HG03469 (cell line): ENCODE measurements around the gene NID2.

Experiments
- ATAC-seq: cut with Tn5 transposase; IDR thresholded peaks from one replicate; pipeline ENCODE4 v1.9.1; 2021; ENCODE audit warnings: mild to moderate bottlenecking, moderate library complexity, moderate number of reproducible peaks; ENCODE audit not compliant: unreplicated experiment

The NID2 gene

GRCh38 chr14:52007211-52007610 is 61.6 kb downstream of the NID2 start:
- ATAC-seq: no peak

- ATAC-seq: no peak
These were observed 62.5 kb downstream of the NID2 start for GRCh38 chr14:52006361-52006760.

DNA sequence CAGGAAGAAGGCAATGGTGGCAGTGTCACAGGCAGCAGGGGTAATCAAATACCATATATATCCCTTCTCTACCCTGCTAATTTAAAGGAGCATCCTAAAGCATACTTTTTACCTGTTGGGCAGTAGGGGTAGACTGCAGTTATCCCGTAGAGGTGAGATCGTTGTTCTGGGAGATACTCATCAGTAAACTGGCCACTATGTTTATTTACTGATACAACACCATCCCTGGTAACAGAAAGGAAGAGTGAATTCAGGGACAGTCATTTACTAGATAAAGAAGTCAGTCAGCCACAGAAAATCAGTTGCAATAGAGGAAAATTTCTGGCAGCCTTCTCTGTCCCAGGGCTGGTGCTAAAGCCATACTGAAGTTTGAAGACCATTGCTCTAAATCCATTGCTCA is 63.2 kb downstream of the NID2 start:
- no peak for ATAC-seq

DNA sequence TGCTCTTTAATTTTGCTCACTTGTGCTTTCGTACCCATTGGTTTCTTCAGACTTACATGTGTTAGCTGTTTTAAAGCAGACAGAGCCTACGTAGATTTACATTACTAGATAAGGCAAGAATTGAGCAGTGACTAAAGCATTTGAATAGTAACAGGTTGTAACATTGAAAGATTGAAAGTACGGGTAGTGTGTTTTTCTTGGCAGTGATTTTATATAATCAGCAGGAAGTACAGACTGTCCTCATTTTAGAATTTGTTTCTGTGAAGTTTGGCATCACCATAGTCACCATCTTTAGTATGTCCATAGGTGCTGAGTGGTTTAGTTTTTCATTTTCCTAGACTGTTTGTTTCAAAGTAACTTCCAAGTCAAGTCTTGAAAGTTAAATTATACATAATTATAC is 65.5 kb downstream of the NID2 start:
- ATAC-seq: no peak

DNA sequence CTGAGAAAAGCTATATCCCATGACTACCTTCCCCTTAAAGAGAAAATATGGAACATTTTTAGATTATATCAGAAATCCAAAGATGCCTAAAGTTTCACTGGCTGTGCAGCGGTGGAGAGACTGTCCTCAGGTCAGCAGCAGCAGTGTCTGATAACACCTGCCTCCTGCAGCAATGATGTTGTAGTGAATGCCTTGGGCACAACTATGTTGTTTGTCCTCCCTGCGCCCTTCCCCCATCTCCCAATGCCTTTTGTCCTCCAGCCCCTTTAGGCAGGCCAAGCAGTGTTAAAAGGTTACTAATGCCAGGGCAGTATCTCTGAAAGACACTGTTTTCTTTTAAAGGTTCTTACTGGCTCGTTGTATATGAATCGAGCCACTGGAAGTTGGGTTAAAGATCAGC is 66.3 kb downstream of the NID2 start:
- no peak for ATAC-seq

- ATAC-seq: no peak
These were observed 68.2 kb downstream of the NID2 start for GRCh38 chr14:52000696-52001095.

DNA sequence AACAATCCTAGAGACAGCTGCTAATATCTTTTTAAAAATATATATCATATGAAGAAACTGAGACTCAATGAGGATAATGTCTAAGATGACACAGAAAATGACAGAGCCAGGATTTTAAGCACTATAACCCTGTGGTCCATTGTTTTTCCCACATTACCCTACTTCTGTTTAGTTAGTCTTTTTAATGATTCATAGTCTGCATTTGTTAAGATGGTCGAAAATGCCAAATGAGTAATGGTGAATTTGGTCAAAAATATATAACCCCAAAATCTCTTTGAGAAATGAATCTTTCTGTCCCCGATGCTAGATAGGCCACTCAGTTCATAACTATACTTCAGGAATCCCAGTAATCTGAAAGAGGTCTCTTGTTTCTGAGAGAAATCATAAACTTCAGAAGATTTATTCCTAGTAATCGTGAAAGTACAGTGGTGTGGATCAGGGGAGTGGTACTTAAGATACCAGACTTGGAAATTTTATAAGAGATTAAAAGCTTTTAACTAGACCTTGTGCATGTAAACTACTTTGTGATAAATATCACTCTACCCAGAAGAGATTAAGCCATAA is 68.8 kb downstream of the NID2 start:
- no peak for ATAC-seq

DNA sequence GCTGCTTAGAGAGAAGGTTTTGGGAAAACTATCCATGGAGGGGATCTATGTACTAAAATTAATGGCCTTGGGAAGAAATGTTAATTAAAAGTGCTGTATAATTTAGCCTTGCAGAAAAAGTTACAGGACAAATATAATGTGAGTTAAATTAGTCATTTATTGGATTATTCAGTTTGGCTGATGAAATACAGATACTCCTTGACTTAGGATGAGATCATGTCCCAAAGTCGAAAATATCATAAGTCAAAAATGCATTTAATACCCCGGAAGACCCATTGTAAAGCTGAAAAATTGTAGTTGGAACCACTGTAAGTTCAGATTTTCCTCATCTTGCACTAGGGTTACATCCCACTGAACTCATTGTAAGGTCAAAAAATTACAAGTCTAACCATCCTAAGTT is 69.8 kb downstream of the NID2 start:
- no peak for ATAC-seq

GRCh38 chr14:51998348-51998747 is 70.5 kb downstream of the NID2 start:
- no peak for ATAC-seq

- no peak for ATAC-seq
These were observed 72.6 kb downstream of the NID2 start for GRCh38 chr14:51996148-51996746.

DNA sequence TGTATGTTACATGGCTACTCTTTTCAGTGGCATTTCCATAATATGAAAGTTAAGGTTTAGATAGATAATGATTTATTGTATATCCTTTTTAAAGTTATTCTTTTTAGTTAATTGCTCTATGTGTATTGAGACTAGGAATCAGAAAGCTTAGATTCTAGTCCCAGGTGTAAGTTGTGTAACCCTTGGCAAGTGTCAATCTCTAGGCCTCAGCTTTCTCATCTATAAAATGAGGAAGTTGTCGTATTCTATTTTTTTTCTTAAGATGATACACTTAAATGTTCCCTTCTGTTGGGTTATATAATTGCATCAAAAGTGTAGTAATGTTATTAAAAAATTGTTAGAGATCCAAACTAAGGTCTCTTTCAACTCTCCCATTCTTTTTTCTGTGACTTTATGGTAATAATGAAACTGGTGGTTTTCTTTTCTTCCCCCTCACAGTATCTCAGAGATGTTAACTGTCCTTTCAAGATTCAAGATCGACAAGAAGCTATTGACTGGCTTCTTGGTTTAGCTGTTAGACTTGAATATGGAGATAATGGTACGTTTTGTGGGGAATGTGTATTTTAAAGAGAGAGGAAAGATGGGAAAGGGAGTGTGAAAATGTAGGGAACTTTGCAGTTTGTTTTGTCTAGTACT is 75.5 kb downstream of the NID2 start:
- no peak for ATAC-seq

- no peak for ATAC-seq
These were observed 78.4 kb downstream of the NID2 start for GRCh38 chr14:51990488-51990887.

- ATAC-seq: peak; percentile 88
These were observed 79.3 kb downstream of the NID2 start, which contains the start of gene RTRAF for GRCh38 chr14:51989293-51990234. RTRAF (plus strand) TSS chr14:51989546; CDS start chr14:51989640, 94 bp downstream.

- no peak for ATAC-seq
These were observed 80.6 kb downstream of the NID2 start for GRCh38 chr14:51988221-51988620.

DNA sequence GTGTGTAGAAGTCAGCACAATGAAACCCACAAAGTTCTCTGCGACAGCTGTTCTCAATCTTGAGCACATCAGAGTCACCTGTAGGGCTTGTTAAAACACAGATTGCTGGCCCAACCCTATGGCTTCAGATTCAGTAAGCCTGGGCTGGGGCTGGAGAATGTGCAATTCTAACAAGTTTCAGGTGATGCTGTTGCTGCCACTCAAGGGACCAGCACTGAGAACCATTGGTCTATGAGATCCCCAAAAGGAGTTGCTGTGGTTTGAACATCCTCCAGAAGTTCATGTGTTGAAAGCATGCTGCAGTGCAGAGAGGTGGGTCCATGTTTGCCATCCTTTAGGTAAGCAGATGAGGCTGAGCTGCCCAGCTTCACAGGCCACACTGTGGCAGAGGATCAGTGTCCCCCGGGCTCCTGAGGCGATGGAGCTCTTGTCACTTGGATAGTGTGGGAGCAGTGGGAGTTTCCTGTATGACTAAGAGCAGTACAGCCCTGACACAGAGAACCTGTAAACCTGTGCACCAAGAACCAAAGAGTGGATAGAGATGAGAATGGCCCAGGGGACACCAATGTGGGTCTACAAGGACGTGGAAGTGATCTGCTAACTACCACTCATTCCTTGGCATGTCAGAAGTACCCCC is 87.5 kb downstream of the NID2 start:
- no peak for ATAC-seq

DNA sequence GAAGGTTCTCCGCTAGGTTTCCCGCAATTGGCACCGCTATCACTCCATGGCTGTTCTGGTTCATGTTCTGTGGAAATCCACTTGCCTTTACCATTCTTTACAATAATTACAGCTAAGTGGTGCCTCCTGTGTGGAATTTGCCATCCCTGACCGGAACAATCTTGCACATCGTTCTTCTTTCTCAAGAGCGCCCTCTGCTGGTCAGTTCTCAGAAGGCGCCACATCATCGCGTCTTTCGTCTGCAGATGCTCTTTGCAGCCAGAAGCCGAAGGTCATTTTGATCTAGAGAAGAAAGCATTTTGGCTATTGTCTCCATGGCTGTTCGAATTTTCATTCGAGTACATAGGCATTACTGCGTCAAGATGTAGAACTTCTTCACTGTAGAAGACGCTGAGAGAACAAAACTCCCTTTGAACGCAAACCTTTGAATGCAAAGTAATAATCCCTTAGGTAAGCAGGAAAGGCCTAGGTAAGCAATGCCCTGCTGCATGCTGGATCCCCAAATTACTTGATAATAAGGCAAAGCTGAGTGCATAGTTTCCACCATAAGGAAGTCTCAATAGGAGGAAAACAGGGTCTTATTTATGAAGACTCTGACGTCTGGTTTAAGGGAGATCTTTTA is 89.7 kb downstream of the NID2 start:
- no peak for ATAC-seq

DNA sequence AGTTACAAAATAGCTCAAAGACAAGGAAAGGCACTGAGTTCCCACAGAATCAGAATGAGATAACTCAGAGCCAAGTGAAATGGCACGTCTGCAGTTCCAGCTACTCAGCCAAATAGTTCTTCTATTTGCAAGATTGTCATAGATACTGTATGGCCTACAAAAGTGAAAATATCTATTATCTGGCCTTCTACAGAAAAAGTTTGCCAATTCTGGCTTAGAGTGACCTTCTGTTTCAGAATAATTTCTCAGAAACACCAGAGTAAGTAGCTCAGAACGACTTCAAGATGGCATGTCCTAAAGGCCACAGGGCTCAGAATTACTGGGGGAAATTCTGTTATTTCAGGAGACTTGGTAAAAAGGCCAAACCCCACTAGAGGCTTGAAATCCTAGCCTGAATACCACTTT is 90.2 kb downstream of the NID2 start:
- no peak for ATAC-seq

DNA sequence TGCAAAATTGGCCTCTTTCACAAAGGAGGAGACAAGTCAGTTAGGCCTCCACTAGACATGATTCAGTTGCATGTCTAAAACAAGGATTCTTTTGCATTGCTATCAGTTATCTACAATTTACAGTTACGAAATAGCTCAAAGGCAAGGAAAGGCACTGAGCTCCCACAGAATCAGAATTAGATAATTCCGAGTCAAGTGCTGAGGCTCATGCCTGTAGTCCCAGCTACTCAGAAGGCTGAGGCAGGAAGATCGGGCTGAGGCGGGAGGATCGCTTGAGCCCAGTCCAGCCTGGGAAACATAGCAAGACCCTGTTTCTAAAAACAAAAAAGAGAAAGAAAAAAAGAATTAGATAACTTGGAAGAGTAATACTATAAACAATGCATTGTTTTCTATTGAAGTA is 91.8 kb downstream of the NID2 start:
- ATAC-seq: no peak

DNA sequence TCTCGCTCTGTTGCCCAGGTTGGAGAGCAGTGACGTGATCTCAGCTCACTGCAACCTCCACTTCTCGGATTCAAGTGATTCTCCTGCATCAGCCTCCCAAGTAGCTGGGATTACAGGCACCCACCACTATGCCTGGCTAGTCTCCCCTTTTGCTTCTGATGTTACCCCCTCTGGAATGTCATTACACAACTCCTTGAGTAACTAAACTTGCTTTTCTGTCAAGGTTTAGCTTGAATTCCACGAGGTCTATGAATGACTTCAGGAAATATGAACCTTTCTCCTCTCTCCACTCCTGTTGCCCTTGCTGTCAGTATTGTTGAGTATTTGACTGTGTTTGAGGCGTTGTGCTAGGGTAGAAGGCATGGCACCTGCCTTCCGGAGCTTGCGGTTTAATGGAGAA is 96.3 kb downstream of the NID2 start:
- no peak for ATAC-seq

DNA sequence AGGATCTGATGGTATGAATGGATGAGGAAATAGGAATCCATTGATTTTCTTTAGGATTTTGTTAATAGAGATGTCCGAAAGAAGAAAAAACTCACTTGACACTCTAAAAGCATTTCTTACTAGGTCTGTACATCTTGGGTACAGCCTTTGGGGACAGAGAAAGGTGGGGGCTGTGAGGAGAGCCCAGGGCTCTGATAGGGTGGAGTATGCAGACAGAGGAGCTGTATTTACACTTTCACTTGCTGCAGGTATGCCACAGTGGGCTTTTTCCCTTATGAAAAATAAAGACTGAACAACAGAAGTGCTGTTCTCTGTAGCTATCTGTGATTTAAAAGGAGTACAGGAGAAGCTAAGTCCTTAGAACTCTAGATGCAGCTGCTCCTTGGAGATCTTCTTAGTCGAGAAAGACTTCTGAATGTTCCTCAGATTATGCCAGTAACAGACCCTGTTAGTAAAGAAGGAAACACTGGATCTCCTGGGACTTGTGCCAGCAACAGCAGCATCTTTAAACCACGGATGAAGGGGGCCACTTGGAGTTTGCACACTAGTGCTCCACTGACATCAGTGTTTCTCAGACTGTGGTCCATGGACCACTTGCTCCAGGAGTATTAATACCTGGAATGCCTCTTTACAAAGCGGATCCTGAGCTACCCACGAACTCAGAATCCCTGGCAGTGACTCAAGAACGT is 98.9 kb downstream of the NID2 start:
- ATAC-seq: no peak
